ENCODE measurements around the gene GPR55. TPM values are rescaled to one million over a fixed set of nuclear protein-coding genes. Genes with fewer than 3 reads are reported as not detected.

Gene GPR55
- total and polyA plus RNA-seq, 8 donors, result 0.02 to 0.12 (median 0.06) TPM; not detected in 3

DNA sequence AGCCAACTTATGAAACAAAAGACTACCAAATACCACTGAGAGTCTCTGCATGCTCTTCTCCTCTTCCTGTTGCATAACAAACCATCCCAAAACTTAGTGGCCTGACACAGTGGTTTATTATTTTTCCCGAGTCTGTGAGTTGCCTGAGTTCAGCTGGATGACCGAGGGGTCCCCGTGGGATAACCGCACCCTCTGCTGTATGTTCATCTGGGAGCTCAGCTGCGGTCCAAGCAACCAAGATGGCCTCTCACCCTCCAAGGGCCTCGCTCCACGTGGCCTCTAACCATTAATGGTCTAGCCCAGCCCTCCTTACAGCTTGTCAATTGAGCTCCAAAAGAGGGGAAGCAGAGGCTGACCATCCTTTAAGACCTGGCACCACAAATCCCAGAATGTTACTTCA, 43.2 kb downstream of the GPR55 start:
- TF ChIP-seq, protein P1, sequence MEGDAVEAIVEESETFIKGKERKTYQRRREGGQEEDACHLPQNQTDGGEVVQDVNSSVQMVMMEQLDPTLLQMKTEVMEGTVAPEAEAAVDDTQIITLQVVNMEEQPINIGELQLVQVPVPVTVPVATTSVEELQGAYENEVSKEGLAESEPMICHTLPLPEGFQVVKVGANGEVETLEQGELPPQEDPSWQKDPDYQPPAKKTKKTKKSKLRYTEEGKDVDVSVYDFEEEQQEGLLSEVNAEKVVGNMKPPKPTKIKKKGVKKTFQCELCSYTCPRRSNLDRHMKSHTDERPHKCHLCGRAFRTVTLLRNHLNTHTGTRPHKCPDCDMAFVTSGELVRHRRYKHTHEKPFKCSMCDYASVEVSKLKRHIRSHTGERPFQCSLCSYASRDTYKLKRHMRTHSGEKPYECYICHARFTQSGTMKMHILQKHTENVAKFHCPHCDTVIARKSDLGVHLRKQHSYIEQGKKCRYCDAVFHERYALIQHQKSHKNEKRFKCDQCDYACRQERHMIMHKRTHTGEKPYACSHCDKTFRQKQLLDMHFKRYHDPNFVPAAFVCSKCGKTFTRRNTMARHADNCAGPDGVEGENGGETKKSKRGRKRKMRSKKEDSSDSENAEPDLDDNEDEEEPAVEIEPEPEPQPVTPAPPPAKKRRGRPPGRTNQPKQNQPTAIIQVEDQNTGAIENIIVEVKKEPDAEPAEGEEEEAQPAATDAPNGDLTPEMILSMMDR (IDR thresholded peaks at IDR 0.05), result no peak
- FAIRE-seq (no peak), DNase-seq (no peak), ATAC-seq (no peak)
- Histone ChIP-seq H3K27me3 (no peaks in the 10 kb centered on the region), H3K4me1 (no peaks in the 10 kb centered on the region), H3K36me3 (peaks cover 0 to 10% (median 0%) of the 10 kb centered on the region in 3 donors), H3K27ac (no peak overlapping the region), H3K9me3 (no peaks in the 10 kb centered on the region), H3K4me3 (no peak overlapping the region)
- intact Hi-C loops (cut with DNase I), result no loop called here
- WGBS, 2 donors, result 80 to 86% methylated on average over 7 of the region's 7 CpGs

DNA sequence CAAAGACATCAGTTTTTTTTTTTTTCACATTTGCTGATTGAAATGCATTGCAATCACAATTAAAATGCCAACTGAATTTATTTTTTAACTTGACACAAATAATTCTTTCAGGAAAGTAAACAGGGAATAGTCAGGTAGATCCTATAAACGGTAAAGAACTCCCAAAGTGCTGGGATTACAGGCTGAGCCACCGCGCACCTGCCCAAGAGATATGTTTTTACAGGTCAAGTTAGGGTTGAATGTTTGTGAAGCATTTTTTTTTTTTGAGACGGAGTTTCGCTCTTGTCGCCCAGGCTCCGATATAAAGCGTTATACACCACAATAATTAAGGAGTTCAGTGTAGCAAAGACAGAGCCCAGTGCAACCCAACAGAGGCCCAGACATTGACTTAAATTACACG, 45.2 kb downstream of the GPR55 start:
- intact Hi-C loops (cut with DNase I), result no loop called here
- Histone ChIP-seq H3K4me1 (no peaks in the 10 kb centered on the region), H3K27ac (no peak overlapping the region), H3K4me3 (no peak overlapping the region), H3K27me3 (no peaks in the 10 kb centered on the region), H3K9me3 (no peaks in the 10 kb centered on the region), H3K36me3 (peaks cover 0 to 10% (median 0%) of the 10 kb centered on the region in 3 donors)
- TF ChIP-seq, protein P1 (IDR thresholded peaks at IDR 0.05), result no peak
- no peak for FAIRE-seq
- WGBS, 2 donors, result 87 to 90% methylated on average over 9 of the region's 9 CpGs
- no peak for DNase-seq
- ATAC-seq, result no peak

DNA sequence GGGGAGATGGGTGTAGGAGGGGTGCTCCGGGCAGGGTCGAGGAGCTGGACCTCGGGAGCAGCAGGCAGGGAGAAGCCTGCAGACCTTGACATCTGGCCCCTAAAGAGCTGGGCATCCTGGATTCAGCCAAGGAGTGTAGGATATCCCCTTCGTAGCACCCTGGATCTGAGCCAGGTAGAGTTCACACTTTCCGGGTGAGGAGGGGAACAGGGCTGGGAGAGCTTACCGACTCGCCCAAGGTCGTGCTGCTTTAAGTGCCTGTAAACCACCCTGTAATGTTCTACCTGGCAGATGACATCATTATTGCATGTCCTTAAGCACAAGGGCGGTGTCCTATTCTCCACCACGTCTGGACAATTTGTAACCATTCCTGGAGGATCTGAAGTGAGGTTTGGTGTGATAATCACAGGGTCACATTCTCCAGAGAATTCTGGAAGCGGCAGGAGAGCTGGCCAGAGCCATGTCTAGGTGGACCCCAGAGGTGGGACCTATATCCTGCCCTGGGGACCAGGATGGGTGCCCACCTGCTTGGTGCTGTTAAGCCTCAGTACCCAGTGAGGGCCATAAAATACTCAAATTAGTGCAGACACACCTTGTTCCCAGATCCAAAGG, 45.7 kb downstream of the GPR55 start:
- WGBS, 2 donors, result 67 to 72% methylated on average over 11 of the region's 11 CpGs
- intact Hi-C loops (cut with DNase I), result no loop called here
- FAIRE-seq, result no peak

DNA sequence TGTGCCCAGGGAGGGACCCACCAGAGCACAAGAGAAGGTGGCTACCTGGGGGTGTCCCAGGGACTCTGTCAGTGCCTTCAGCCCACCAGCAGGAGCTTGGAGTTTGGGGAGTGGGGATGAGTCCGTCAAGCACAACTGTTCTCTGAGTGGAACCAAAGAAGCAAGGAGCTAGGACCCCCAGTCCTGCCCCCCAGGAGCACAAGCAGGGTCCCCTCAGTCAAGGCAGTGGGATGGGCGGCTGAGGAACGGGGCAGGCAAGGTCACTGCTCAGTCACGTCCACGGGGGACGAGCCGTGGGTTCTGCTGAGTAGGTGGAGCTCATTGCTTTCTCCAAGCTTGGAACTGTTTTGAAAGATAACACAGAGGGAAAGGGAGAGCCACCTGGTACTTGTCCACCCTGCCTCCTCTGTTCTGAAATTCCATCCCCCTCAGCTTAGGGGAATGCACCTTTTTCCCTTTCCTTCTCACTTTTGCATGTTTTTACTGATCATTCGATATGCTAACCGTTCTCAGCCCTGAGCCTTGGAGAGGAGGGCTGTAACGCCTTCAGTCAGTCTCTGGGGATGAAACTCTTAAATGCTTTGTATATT, 46.3 kb downstream of the GPR55 start:
- H3K4me1 ChIP-seq, result no peaks in the 10 kb centered on the region
- no peak for FAIRE-seq
- peaks cover 0 to 10% (median 0%) of the 10 kb centered on the region in 3 donors for H3K36me3 ChIP-seq
- TF ChIP-seq, protein P1 (IDR thresholded peaks at IDR 0.05), result no peak
- H3K27ac ChIP-seq, result no peak overlapping the region
- WGBS, 2 donors, result 79% methylated on average over 10 of the region's 10 CpGs
- no peaks in the 10 kb centered on the region for H3K27me3 ChIP-seq
- no peaks in the 10 kb centered on the region for H3K9me3 ChIP-seq
- intact Hi-C loops (cut with DNase I), result no loop called here
- no peak for ATAC-seq
- no peak overlapping the region for H3K4me3 ChIP-seq
- no peak for DNase-seq

More for the DNA sequence above, 45.7 kb downstream of the GPR55 start:
- Histone ChIP-seq H3K36me3 (peaks cover 0 to 10% (median 0%) of the 10 kb centered on the region in 3 donors), H3K4me3 (no peak overlapping the region), H3K27ac (no peak overlapping the region), H3K27me3 (no peaks in the 10 kb centered on the region), H3K4me1 (no peaks in the 10 kb centered on the region), H3K9me3 (no peaks in the 10 kb centered on the region)
- DNase-seq (no peak), ATAC-seq (peak in 3 of 4 donors; percentile 12 to 30 (median 22))
- TF ChIP-seq, protein P1 (IDR thresholded peaks at IDR 0.05), result no peak

Data from pancreas (tissue), 10 donors.